GM23338 (cell line): ENCODE measurements around the gene OTOA. TPM values are rescaled to one million over a fixed set of nuclear protein-coding genes. Genes with fewer than 3 reads are reported as not detected.
"Not testable (repeated sequence)": the region's sequence is repeated elsewhere in the genome, so short reads cannot be mapped to it uniquely, and the experiment has no call there.

Experiments used
- ATAC-seq: fragments of 200-7000 bp; cut with Tn5 transposase; 3 replicates; pipeline ENCODE4 v1.9.1; 2020
- DNase-seq: peaks from one replicate; pipeline ENCODE4 v3.0.0-alpha.2; 2015; ENCODE audit warnings: low spot score
- H2AFZ ChIP-seq: fragments of 200-600 bp; sonication (generic); 2 replicates; pipeline ENCODE4 v1.8.0; 2016; ENCODE audit warnings: antibody characterized with exemption, mild to moderate bottlenecking, moderate library complexity
- H3F3A ChIP-seq: fragments of 200-600 bp; sonication (generic); replicated peaks from 2 replicates; pipeline ENCODE4 v1.8.0; 2017; ENCODE audit warnings: antibody characterized with exemption, mixed run types, low read depth
- H3K27ac ChIP-seq: fragments of 200-600 bp; sonication (generic); 2 replicates; pipeline ENCODE4 v1.6.1; 2016; ENCODE audit warnings: low read depth
- H3K27me3 ChIP-seq: fragments of 200-600 bp; sonication (generic); 2 replicates; pipeline ENCODE4 v1.8.0; 2016; ENCODE audit warnings: mild to moderate bottlenecking, mixed run types, moderate library complexity; ENCODE audit not compliant: insufficient read depth
- H3K36me3 ChIP-seq: fragments of 200-600 bp; sonication (generic); 2 replicates; pipeline ENCODE4 v1.8.0; 2016; ENCODE audit warnings: mild to moderate bottlenecking; ENCODE audit not compliant: insufficient read depth
- H3K4me1 ChIP-seq: fragments of 200-600 bp; sonication (generic); 2 replicates; pipeline ENCODE4 v1.8.0; 2016; ENCODE audit warnings: mild to moderate bottlenecking, moderate library complexity; ENCODE audit not compliant: insufficient read depth
- H3K4me2 ChIP-seq: fragments of 200-600 bp; sonication (generic); 2 replicates; pipeline ENCODE4 v1.7.1; 2017; ENCODE audit warnings: mixed run types
- H3K4me3 ChIP-seq: fragments of 200-600 bp; sonication (generic); 2 replicates; pipeline ENCODE4 v1.6.1; 2016; ENCODE audit warnings: mixed run types
- H3K79me2 ChIP-seq: fragments of 200-600 bp; sonication (generic); replicated peaks from 2 replicates; pipeline ENCODE4 v1.8.0; 2017; ENCODE audit warnings: mild to moderate bottlenecking; ENCODE audit not compliant: insufficient read depth
- H3K9me2 ChIP-seq: fragments of 200-600 bp; sonication (generic); 2 replicates; pipeline ENCODE4 v1.8.0; 2017; ENCODE audit not compliant: insufficient read depth
- H4K20me1 ChIP-seq: fragments of 200-600 bp; sonication (generic); replicated peaks from 2 replicates; pipeline ENCODE4 v1.8.0; 2017; ENCODE audit warnings: mild to moderate bottlenecking; ENCODE audit not compliant: insufficient read depth
- H3K27ac Mint-ChIP-seq: 2 replicates; pipeline ENCODE4 v1.8.0; 2020; ENCODE audit warnings: inconsistent platforms, mild to moderate bottlenecking, moderate library complexity, mixed read lengths
- H3K27me3 Mint-ChIP-seq: 3 replicates; pipeline ENCODE4 v1.8.0; 2022; ENCODE audit warnings: low read depth, mild to moderate bottlenecking, moderate library complexity, mixed read lengths, inconsistent platforms; ENCODE audit not compliant: insufficient read depth, poor library complexity
- H3K36me3 Mint-ChIP-seq: 3 replicates; pipeline ENCODE4 v1.8.0; 2021; ENCODE audit warnings: low read depth, mild to moderate bottlenecking, inconsistent platforms, moderate library complexity, mixed read lengths
- H3K4me1 Mint-ChIP-seq: 3 replicates; pipeline ENCODE4 v1.8.0; 2020; ENCODE audit warnings: mild to moderate bottlenecking, inconsistent platforms, mixed read lengths
- H3K4me3 Mint-ChIP-seq: 3 replicates; pipeline ENCODE4 v1.8.0; 2021; ENCODE audit warnings: moderate library complexity, mild to moderate bottlenecking, inconsistent platforms, mixed read lengths
- H3K9me3 Mint-ChIP-seq: 3 replicates; pipeline ENCODE4 v1.8.0; 2020; ENCODE audit warnings: moderate library complexity, mild to moderate bottlenecking, inconsistent platforms, mixed read lengths
- polyA plus RNA-seq: library from polyadenylated mRNA; unstranded; fragments of >200 nt; fragmentation: Nextera tagmentation; extraction: Ambion mirVana; gene quantifications from 2 replicates; pipeline ENCODE4 v1.2.1, GENCODE V29; 2016
- total RNA-seq: library from RNA; depleted of rRNA; stranded (reverse); fragments of >200 nt; shearing (Covaris generic); gene quantifications from 2 replicates; pipeline ENCODE4 v1.2.3, GENCODE V29; 2014

OTOA gene
- total and polyA plus RNA-seq, 2 experiments from 2014 or later = 0.16 to 0.17 TPM

DNA sequence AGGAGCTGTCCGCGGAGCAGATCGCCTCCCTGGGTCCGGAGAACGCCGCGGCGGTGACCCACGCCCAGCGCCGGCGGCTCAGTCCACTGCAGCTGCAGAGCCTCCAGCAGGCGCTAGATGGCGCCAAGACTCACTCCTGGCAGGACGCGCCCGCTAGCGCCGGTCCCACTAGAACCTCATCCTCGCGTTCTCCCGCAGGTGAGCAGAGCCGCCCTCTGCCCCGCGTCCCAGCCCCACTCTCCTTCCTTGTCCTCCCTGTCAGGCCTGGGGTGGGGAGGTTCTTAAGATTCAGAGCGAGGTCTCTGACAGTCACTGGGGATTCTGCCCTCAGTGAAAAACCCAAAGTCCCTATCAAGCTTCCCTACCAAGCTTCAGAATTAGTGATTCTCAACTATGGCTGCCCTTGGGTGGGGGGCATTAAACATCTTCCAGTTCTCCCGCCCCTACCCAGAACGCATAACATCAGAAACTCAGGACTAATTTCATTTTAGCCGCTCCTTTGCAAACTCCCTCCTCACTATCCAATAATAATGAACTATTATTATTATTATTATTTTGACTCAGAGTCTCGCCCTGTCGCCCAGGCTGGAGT is 93.4 kb downstream of the OTOA start:
- not testable (repeated sequence) for DNase-seq, H3K27me3 ChIP-seq, H3K4me1 Mint-ChIP-seq, H2AFZ ChIP-seq, H3K4me3 ChIP-seq, H3K27ac ChIP-seq, H3K27me3 Mint-ChIP-seq, H3K36me3 Mint-ChIP-seq, H3K27ac Mint-ChIP-seq, H3K36me3 ChIP-seq, H3K9me2 ChIP-seq, H3K4me2 ChIP-seq, H3K4me3 Mint-ChIP-seq, H3K4me1 ChIP-seq, H3K79me2 ChIP-seq, H3F3A ChIP-seq, H4K20me1 ChIP-seq, H3K9me3 Mint-ChIP-seq
- ATAC-seq = peak; percentile 94

DNA sequence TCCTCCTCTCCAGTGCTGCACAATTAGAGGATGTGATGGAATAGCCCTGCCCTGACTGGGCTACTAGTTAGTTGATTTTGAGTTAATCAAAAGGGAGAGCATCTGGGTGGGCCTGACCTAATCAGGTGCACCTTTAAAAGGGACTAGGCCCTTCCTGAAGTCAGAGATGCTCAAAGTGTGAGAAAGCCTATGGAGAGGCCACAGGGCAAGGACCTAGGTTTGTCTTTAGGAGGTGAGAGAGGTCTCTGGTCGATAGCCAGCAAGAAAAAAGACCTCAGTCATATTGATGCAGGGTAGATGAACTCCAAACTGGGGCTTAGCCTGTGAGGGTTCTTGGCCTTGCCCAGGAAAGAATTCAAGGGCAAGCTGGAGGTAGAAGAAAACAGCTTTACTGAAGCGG is 104.5 kb downstream of the OTOA start:
- not testable (repeated sequence) for H3K36me3 Mint-ChIP-seq, H3K4me3 ChIP-seq, H3K9me3 Mint-ChIP-seq, H3K9me2 ChIP-seq, H3K36me3 ChIP-seq, H3K4me2 ChIP-seq, H4K20me1 ChIP-seq, H3K4me1 Mint-ChIP-seq, H3K27me3 ChIP-seq, H3K27me3 Mint-ChIP-seq, H3F3A ChIP-seq, DNase-seq, H3K79me2 ChIP-seq, H3K27ac Mint-ChIP-seq, H3K27ac ChIP-seq, H2AFZ ChIP-seq, ATAC-seq, H3K4me3 Mint-ChIP-seq, H3K4me1 ChIP-seq

DNA sequence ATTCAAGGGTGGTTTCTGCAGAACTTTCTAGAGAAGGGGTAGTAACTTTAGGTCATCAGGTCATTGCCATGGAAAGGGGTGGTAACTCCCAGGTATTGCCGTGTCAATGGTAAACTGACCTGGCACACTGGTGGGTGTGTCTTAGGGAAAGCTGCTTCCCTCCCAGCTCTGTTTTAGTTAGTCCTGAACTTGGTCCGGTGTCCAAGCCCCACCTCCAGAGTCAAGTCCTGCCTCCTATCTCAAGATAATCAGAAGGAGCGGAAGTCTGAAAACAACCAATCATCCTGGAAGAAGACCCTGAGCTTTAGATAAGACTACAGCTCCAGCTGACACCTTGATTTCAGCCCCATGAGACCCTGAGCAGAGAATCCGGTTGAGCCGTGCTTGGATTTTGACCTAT is 105.0 kb downstream of the OTOA start:
- not testable (repeated sequence) for H3K4me2 ChIP-seq, H3K36me3 Mint-ChIP-seq, H3K4me3 ChIP-seq, H3F3A ChIP-seq, H3K79me2 ChIP-seq, H3K36me3 ChIP-seq, H3K9me3 Mint-ChIP-seq, H3K4me3 Mint-ChIP-seq, H3K27ac ChIP-seq, H4K20me1 ChIP-seq, H3K4me1 Mint-ChIP-seq, H2AFZ ChIP-seq, ATAC-seq, DNase-seq, H3K27me3 Mint-ChIP-seq, H3K4me1 ChIP-seq, H3K27ac Mint-ChIP-seq, H3K9me2 ChIP-seq, H3K27me3 ChIP-seq

DNA sequence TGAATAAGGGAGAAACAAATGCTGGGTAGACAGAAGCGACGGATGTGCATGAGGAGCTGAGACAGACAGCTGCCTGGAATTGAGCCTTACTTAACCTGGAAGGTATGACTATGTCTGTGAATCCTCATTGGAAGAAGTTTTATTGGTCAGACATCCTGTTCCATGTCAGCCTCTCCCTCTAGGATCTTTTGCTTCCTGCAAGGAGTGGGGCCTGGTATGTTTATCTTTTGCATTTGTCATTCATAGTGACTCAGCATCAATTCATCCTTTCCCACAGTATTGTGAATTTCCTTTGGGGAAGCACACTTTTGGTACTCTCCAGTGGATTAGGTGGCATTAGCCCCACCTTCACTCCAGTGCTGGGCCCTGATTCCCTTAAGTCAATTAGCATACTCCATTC is 105.5 kb downstream of the OTOA start:
- H3F3A ChIP-seq, H4K20me1 ChIP-seq, ATAC-seq, H3K4me3 ChIP-seq, DNase-seq, H3K27me3 ChIP-seq, H2AFZ ChIP-seq, H3K27me3 Mint-ChIP-seq, H3K9me2 ChIP-seq, H3K36me3 ChIP-seq, H3K27ac Mint-ChIP-seq, H3K79me2 ChIP-seq, H3K9me3 Mint-ChIP-seq, H3K4me1 Mint-ChIP-seq, H3K4me3 Mint-ChIP-seq, H3K4me1 ChIP-seq, H3K36me3 Mint-ChIP-seq, H3K4me2 ChIP-seq, H3K27ac ChIP-seq: not testable (repeated sequence)

DNA sequence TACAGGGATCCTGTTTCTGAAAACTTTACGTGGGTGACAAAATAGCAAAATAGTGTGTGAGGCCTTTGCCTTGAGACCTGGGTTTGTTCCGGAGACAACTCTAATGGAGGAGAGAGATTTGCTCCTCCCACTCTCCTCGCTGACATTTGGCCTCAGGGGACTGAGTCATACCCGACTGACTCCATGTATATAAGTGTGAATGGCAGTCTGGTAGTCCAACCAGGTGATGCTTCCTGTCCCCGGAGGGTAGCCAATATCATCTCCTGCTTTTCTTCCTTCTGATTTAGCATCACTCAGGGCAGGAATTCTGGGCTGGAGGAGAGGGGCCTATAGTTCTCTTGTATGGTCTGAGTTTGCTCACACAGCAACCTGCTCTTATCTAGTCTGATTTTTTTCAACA is 106.8 kb downstream of the OTOA start:
- H3K4me3 ChIP-seq, H3K4me3 Mint-ChIP-seq, H3K36me3 Mint-ChIP-seq, H3K4me1 Mint-ChIP-seq, H3K9me2 ChIP-seq, H3K4me1 ChIP-seq, H3K79me2 ChIP-seq, H3F3A ChIP-seq, H3K27ac ChIP-seq, H3K36me3 ChIP-seq, H4K20me1 ChIP-seq, H3K27me3 ChIP-seq, H3K4me2 ChIP-seq, H3K27me3 Mint-ChIP-seq, DNase-seq, H2AFZ ChIP-seq, H3K27ac Mint-ChIP-seq, H3K9me3 Mint-ChIP-seq: not testable (repeated sequence)
- peak; percentile 59 for ATAC-seq

DNA sequence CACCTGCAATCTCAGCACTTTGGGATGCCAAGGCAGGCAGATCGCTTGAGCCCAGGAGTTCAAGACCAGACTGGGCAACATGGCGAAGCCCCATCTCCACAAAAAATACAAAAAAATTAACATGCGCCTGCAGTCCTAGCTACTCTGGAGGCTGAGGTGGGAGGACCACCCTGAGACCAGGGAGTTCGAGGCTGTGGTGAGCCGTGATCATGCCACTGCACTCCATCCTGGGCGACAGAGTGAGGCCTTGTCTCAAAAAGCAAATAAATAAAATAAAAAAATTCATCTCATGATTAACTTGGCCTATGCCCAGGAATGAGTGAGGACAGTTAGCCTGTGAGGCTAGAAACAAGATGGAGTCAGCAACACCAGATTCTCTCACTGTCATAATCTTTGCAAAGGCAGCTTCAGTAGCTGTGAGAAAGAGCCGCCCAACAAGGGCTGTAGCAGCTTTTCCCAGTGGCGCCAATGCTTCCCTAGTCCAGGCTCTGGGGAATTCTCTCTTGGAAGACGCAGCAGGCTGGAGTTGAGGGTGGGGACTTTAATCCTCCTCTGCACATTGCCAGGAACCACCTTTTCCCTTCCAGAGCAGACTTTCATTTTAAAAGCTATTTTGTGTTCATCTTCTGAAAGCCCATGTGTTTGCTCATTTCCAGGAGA is 108.9 kb downstream of the OTOA start:
- H3K27ac ChIP-seq, H3K36me3 ChIP-seq, H3K79me2 ChIP-seq, H3K27me3 Mint-ChIP-seq, H3K4me3 Mint-ChIP-seq, H3K36me3 Mint-ChIP-seq, H3K4me1 ChIP-seq, H3K9me2 ChIP-seq, H3K4me2 ChIP-seq, H2AFZ ChIP-seq, H3K9me3 Mint-ChIP-seq, H3K4me1 Mint-ChIP-seq, H4K20me1 ChIP-seq, H3K4me3 ChIP-seq, H3K27ac Mint-ChIP-seq, H3F3A ChIP-seq, H3K27me3 ChIP-seq: not testable (repeated sequence)
- peak; percentile 54; the same call in 2 of the 3 replicates for ATAC-seq
- peak; percentile 9 for DNase-seq

DNA sequence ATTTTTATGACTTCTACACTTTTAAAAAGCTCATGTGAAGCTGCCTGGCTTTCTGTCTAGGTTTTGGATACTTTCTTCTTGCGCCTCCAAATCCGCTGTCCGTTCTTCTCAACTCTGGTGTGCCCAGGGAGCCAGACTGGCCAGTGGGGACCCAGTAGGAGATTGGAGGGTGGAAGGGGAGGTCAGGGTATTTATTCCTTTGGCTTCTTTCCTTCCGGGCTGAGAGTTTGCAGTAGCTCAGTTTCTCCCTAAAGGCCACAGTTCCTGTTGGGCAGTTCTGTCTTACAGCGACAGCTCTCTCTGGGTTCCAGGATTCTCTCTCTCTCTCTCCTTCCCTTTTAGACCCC is 109.4 kb downstream of the OTOA start:
- not testable (repeated sequence) for H3K4me3 Mint-ChIP-seq, H3K27ac Mint-ChIP-seq, DNase-seq, H3K36me3 Mint-ChIP-seq, H3K9me2 ChIP-seq, H3K79me2 ChIP-seq, H3K4me2 ChIP-seq, H3K4me3 ChIP-seq, H3K4me1 ChIP-seq, H4K20me1 ChIP-seq, H3K27me3 Mint-ChIP-seq, ATAC-seq, H3K27me3 ChIP-seq, H2AFZ ChIP-seq, H3F3A ChIP-seq, H3K36me3 ChIP-seq, H3K9me3 Mint-ChIP-seq, H3K4me1 Mint-ChIP-seq, H3K27ac ChIP-seq
